HUES6 (cell line): ENCODE measurements around the gene RPP25.

Experiments
- H3K27ac ChIP-seq: 2 replicates; pipeline ENCODE4 v1.7.0; 2013; ENCODE audit warnings: low read depth, mild to moderate bottlenecking, low read length, inconsistent platforms
- H3K27me3 ChIP-seq: 2 replicates; pipeline ENCODE4 v1.6.1; 2013; ENCODE audit warnings: low read length; ENCODE audit not compliant: control insufficient read depth, insufficient read depth
- H3K36me3 ChIP-seq: 2 replicates; pipeline ENCODE4 v1.6.1; 2013; ENCODE audit warnings: low read length; ENCODE audit not compliant: control insufficient read depth, insufficient read depth
- H3K4me1 ChIP-seq: 2 replicates; pipeline ENCODE4 v1.6.1; 2013; ENCODE audit warnings: low read length; ENCODE audit not compliant: control insufficient read depth, insufficient read depth
- H3K4me3 ChIP-seq: 2 replicates; pipeline ENCODE4 v1.5.1; 2013; ENCODE audit warnings: low read depth, low read length
- H3K9ac ChIP-seq: one replicate; pipeline ENCODE4 v1.6.1; 2013; ENCODE audit warnings: mild to moderate bottlenecking, low read length
- H3K9me3 ChIP-seq: 2 replicates; pipeline ENCODE4 v1.6.1; 2013; ENCODE audit warnings: low read depth, low read length; ENCODE audit not compliant: control insufficient read depth, insufficient read depth

Gene RPP25

DNA sequence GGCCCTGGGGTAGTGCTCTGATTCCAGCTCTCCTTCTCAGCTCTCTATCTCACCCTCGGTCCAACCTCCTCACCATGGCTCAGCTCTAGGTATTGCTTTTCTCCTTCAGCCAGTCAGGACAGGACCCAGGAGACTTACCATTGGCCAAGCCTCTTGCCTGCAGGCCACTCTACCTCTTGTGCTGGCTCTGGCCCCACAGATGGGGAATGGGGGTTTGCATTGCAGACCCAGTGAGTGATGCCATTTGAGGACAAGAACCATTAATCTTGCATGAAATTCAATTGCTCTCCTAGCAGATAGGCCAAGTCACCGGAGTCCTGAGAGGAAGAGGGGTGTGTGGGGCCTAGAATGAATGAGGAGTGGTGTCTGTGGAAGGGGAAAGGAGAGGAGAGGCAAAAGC is 6.1 kb upstream of the RPP25 start:
- Histone ChIP-seq H3K4me1 (peaks cover 18% of the 10 kb centered on the region; the same call in 1 of the 2 replicates), H3K27ac (no peak overlapping the region)

GRCh38 chr15:74962219-74962618 is 5.6 kb upstream of the RPP25 start:
- Histone ChIP-seq H3K36me3 (no peaks in the 10 kb centered on the region), H3K9me3 (no peaks in the 10 kb centered on the region), H3K27ac (no peak overlapping the region), H3K27me3 (peaks cover 42% of the 10 kb centered on the region), H3K9ac (no peak overlapping the region), H3K4me3 (no peak overlapping the region), H3K4me1 (peaks cover 18% of the 10 kb centered on the region; the same call in 1 of the 2 replicates)

More for the DNA sequence above, 6.1 kb upstream of the RPP25 start:
- Histone ChIP-seq H3K27me3 (peaks cover 37% of the 10 kb centered on the region), H3K36me3 (no peaks in the 10 kb centered on the region), H3K9ac (no peak overlapping the region), H3K4me3 (no peak overlapping the region), H3K9me3 (no peaks in the 10 kb centered on the region)

DNA sequence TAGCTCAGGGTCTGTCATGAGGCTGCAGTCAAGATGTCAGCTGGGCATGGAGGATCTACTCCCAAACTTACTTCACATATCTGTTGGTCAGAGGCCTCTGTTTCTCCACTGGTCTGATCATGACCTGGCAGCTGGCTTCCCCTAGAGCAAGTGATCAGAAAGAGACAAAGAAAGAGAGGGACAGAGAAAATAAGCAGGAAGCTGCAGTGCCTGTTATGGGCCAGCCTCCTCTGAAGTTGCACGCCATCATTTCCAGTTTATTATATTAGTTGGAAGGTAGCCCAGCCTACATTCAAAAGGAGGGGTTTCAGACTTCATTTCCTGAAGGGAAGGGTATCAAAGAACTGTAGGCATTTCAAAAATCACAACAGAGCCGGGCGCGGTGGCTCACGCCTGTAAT is 5.0 kb upstream of the RPP25 start:
- H3K27me3 ChIP-seq = peaks cover 42% of the 10 kb centered on the region
- no peak overlapping the region for H3K27ac ChIP-seq
- H3K4me3 ChIP-seq = no peak overlapping the region
- H3K36me3 ChIP-seq = no peaks in the 10 kb centered on the region
- peaks cover 18% of the 10 kb centered on the region; the same call in 1 of the 2 replicates for H3K4me1 ChIP-seq
- H3K9ac ChIP-seq = no peak overlapping the region
- H3K9me3 ChIP-seq = no peaks in the 10 kb centered on the region

- H3K27ac ChIP-seq = no peak overlapping the region
- no peak overlapping the region for H3K4me3 ChIP-seq
- H3K27me3 ChIP-seq = peaks cover 44% of the 10 kb centered on the region
- peaks cover 21% of the 10 kb centered on the region; the same call in 1 of the 2 replicates for H3K4me1 ChIP-seq
- H3K36me3 ChIP-seq = no peaks in the 10 kb centered on the region
- H3K9me3 ChIP-seq = no peaks in the 10 kb centered on the region
- no peak overlapping the region for H3K9ac ChIP-seq
Observed at GRCh38 chr15:74960995-74961588, 4.5 kb upstream of the RPP25 start.

DNA sequence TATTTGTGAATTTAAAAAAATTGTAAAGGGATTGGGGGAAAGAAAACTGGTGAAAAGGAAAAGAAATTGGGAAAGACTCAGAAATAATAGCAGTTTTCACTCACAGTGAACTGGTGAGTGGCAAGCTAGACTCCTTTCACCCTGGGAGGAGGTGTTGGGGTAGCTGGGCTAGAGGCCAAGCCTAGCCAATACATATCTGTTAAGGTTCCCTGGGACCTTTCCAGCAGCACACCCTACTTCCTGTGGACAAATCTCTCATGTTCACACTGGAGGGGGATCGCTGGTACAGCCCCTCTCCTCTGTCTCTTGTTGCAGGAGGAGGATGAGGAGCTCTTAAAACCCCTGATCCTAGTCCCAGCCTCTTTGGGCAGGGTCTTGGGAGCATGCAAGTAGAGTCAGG is 3.7 kb upstream of the RPP25 start:
- H3K9me3 ChIP-seq = no peaks in the 10 kb centered on the region
- no peak overlapping the region for H3K9ac ChIP-seq
- H3K27ac ChIP-seq = no peak overlapping the region
- peaks cover 29% of the 10 kb centered on the region for H3K4me1 ChIP-seq
- H3K27me3 ChIP-seq = peaks cover 52% of the 10 kb centered on the region
- no peak overlapping the region for H3K4me3 ChIP-seq
- H3K36me3 ChIP-seq = no peaks in the 10 kb centered on the region

GRCh38 chr15:74959586-74959939 is 3.0 kb upstream of the RPP25 start:
- no peak overlapping the region for H3K9ac ChIP-seq
- peaks cover 30% of the 10 kb centered on the region for H3K4me1 ChIP-seq
- peaks cover 58% of the 10 kb centered on the region for H3K27me3 ChIP-seq
- H3K27ac ChIP-seq = no peak overlapping the region
- no peaks in the 10 kb centered on the region for H3K36me3 ChIP-seq
- H3K4me3 ChIP-seq = peak overlapping the region; percentile 69; the same call in 1 of the 2 replicates
- H3K9me3 ChIP-seq = no peaks in the 10 kb centered on the region

- Histone ChIP-seq H3K9ac (peak overlapping the region; percentile 37), H3K9me3 (no peaks in the 10 kb centered on the region), H3K36me3 (no peaks in the 10 kb centered on the region), H3K4me1 (peaks cover 34% of the 10 kb centered on the region), H3K27me3 (peaks cover 58% of the 10 kb centered on the region), H3K4me3 (peak overlapping the region; percentile 69), H3K27ac (no peak overlapping the region)
Observed at GRCh38 chr15:74958908-74959585, 2.5 kb upstream of the RPP25 start.

DNA sequence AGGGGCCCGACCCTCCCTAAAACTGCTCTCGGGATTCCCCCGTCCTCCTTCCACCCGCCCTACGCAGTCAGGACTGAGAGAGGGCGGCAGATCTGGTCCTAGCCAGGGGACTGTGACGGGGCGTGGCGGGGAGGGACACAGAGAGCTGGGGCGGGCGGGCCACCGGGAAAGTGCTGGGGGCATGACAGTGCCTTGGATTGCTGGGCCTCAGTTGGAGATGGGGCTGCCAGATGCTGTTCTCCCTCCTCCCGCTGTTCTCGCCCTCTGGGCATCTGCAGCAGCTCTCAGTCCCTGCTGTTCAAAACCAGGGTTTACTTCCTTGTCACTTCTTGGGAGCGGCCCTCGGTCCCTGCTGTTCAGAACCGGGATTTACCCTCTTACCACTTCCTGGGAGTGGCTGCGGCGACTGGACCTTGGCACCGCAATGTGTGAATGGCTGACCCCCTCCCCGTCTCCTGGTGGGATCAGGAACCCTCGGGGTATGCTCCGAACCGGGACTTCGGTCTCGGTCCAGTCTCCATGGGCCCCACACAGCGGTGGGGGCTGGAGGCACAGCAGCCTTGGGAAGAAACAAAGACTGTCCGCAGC is 1.8 kb upstream of the RPP25 start:
- no peak overlapping the region for H3K27ac ChIP-seq
- no peaks in the 10 kb centered on the region for H3K36me3 ChIP-seq
- H3K27me3 ChIP-seq = peaks cover 58% of the 10 kb centered on the region
- H3K9ac ChIP-seq = peak overlapping the region; percentile 37
- no peaks in the 10 kb centered on the region for H3K9me3 ChIP-seq
- peak overlapping the region; percentile 69 for H3K4me3 ChIP-seq
- peaks cover 36% of the 10 kb centered on the region for H3K4me1 ChIP-seq

GRCh38 chr15:74957476-74958035 is 984 bp upstream of the RPP25 start:
- Histone ChIP-seq H3K27me3 (peaks cover 58% of the 10 kb centered on the region), H3K27ac (no peak overlapping the region; the same call in 1 of the 2 replicates)

DNA sequence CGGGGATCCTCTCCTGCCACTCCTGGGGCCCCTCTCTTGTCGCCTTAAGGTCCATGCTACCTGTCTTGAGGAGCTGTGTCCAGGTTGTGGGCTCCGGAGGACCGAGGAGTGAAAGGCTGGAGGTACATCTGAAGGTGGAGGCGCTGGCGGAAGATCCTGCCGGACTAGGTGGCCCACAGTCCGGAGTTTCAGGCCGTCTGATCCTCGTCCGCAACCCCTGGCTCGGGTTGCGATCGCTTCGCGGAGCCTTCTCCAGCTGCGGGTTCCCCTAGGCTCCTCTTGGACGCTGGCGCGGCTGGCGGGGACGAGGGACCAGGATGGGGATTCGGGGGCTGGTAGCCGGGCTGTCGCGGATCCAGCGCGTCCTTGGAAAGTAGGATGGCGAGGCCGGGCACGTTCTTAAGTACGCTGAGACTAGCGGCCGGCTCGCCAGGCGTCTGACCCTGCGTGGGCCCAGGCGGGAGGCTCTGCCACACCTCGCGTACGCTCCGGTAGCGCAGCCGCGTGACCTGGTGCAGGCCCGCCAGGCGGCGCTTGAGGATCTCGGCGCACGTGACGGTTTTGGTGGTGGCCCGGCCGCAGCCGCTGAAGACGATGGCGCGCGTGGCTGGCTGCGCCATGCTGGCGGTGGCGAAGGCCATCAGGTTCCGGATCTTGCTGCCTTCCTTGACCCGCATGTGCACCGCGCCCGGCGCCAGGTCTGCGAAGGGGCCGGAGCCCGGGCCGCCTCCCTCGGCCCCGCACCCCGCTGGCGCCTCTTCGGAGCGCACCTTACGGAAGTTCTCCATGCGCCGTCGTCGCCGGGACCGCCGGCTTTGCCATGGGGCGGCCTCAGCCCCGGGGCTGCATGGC is 550 bp downstream of the RPP25 start:
- Histone ChIP-seq H3K4me1 (peaks cover 37% of the 10 kb centered on the region), H3K9me3 (no peaks in the 10 kb centered on the region), H3K9ac (peak overlapping the region; percentile 66), H3K4me3 (peak overlapping the region; percentile 69), H3K27ac (peak overlapping the region; percentile 89; the same call in 1 of the 2 replicates), H3K27me3 (peaks cover 51% of the 10 kb centered on the region), H3K36me3 (no peaks in the 10 kb centered on the region)

More at GRCh38 chr15:74957476-74958035, 984 bp upstream of the RPP25 start:
- Histone ChIP-seq H3K9ac (peak overlapping the region; percentile 63), H3K36me3 (no peaks in the 10 kb centered on the region), H3K9me3 (no peaks in the 10 kb centered on the region), H3K4me3 (peak overlapping the region; percentile 69), H3K4me1 (peaks cover 36% of the 10 kb centered on the region)
